Measurements from ENCODE around the gene HEATR5A.
A peak's percentile ranks its signal among the peaks of the same experiment; 100 is the strongest.

Gene HEATR5A

DNA sequence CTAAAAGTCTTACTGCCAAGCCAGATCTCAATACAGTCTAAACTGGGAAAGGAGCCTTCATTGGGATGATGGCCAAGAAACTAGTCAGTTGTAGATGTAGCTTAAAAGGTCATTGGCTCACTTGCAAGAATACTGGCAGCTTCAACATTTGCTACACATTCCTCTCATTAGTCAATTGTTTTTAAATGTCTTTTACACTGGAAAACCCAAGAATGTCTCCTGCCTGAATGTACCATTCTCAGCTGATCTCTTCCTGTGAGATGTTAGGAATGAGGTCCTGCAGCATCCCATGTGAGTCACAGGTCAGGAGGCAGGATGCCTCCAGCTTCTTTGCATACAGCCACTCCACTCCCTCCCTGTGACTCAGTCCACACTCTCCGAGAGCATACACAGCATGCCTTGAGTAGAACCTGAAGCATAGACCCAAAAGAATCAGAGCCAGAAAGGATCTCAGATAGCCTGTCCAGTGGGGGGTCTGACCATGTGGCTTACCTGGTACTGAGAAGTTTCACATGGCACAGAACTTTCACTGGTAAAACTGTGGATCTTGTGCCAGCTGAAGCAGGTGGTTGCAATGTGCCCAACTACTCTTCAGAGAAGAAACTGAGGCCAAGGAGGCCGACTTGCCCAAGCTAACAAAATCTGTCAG, 156.7 kb downstream of the HEATR5A start:
- no peak overlapping the region for H3K27ac ChIP-seq
- TF ChIP-seq, protein P1, sequence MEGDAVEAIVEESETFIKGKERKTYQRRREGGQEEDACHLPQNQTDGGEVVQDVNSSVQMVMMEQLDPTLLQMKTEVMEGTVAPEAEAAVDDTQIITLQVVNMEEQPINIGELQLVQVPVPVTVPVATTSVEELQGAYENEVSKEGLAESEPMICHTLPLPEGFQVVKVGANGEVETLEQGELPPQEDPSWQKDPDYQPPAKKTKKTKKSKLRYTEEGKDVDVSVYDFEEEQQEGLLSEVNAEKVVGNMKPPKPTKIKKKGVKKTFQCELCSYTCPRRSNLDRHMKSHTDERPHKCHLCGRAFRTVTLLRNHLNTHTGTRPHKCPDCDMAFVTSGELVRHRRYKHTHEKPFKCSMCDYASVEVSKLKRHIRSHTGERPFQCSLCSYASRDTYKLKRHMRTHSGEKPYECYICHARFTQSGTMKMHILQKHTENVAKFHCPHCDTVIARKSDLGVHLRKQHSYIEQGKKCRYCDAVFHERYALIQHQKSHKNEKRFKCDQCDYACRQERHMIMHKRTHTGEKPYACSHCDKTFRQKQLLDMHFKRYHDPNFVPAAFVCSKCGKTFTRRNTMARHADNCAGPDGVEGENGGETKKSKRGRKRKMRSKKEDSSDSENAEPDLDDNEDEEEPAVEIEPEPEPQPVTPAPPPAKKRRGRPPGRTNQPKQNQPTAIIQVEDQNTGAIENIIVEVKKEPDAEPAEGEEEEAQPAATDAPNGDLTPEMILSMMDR (conservative IDR thresholded peaks at IDR 0.05): no peak

DNA sequence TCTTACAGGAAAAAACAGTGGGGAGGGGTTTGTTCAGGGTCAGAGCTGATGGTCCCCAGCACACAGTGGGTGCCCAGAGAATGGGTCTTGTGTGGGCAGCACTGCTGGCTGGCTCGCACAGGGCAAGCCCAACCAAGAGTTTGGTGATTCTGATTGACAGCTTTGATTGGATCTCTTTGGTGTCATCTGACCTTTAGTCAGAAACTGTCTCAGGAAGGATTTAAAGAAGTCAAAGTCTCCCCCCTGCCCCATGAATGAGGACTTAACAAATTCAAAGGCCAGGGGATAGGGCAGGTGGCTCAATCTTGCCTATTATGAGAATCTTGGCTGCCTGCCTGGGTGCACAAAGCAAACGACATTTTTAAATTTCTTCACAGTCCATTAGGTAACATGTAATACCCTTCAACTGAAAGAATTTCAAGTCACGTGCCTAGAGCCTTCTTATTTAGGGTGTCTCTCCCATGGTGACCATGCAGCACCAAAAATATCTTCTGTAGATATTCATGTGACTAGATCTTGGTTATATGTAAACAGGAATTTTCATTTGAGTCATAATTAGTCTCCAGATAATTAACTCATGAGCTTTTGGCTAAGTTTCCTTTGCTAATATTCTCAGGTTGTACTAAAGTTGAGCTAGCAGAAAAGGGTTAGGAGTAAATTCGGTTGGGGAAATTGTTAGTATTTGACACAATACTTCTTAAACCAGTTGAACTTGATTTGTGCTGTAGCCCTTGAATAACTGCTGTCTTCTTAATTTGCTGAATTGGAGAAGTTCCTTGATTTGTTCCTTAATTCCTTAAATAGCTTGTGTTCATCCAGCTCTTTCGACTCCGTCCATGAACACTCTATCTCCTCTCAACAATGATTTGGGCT, 158.3 kb downstream of the HEATR5A start:
- no peak overlapping the region for H3K27ac ChIP-seq
- TF ChIP-seq, protein P1 (conservative IDR thresholded peaks at IDR 0.05): no peak

DNA sequence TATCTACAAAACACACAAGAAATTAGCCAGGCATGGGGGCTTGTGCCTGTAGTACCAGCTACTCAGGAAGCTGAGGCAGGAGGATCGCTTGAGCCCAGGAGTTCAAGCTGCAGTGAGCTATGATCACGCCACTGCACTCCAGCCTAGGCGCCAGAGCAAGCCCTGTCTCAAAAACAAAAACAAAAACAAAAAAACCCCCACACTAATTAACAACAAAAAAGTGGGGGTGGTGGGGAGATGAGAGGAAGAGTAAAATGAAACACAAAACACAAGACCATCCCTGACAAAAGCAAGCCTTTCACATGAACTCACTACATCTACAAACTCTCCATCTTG, 158.9 kb downstream of the HEATR5A start:
- no peak overlapping the region for H3K27ac ChIP-seq
- TF ChIP-seq, protein P1 (conservative IDR thresholded peaks at IDR 0.05): no peak

DNA sequence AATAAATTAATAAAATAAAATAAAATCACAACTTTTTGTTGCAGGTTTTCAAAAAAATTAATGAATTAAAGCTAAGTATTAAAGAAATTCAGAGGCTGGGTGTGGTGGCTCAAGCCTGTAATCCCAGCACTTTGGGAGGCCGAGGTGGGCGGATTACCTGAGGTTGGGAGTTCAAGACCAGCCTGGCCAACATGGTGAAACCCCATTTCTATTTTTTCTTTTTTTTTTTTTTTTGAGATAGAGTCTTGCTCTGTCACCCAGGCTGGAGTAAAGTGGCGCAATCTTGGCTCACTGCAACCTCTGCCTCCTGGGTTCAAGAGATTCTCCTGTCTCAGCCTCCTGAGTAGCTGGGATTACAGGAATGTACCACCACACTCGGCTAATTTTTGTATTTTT, 161.3 kb downstream of the HEATR5A start:
- H3K27ac ChIP-seq: peak overlapping the region; percentile 61

DNA sequence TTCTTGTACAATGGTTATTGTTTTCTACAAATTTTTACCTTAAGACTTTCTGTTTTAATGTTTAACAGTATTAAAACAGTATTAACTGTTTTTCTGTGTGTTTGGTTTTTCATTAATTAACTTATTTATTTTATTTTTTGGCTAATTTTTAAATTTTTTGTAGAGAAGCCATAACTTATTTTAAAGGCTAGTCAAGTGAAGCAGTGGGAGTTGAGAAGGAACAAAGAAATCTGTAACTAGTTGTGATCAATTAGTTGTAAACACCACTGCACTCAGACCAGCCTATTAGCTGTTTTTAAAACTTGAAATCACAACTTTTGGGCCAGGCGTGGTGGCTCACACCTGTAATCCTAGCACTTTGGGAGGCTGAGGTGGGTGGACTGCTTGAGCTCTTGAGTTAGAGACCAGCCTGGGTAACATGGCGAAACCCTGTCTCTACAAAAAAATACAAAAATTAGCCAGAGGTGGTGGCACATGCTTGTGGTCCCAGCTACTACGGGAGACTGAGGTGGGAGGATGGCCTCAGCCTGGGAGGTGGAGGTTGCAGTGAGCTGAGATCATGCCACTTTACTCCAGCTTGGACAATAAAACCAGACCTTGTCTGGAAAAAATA, 161.8 kb downstream of the HEATR5A start:
- H3K27ac ChIP-seq: peak overlapping the region; percentile 61

DNA sequence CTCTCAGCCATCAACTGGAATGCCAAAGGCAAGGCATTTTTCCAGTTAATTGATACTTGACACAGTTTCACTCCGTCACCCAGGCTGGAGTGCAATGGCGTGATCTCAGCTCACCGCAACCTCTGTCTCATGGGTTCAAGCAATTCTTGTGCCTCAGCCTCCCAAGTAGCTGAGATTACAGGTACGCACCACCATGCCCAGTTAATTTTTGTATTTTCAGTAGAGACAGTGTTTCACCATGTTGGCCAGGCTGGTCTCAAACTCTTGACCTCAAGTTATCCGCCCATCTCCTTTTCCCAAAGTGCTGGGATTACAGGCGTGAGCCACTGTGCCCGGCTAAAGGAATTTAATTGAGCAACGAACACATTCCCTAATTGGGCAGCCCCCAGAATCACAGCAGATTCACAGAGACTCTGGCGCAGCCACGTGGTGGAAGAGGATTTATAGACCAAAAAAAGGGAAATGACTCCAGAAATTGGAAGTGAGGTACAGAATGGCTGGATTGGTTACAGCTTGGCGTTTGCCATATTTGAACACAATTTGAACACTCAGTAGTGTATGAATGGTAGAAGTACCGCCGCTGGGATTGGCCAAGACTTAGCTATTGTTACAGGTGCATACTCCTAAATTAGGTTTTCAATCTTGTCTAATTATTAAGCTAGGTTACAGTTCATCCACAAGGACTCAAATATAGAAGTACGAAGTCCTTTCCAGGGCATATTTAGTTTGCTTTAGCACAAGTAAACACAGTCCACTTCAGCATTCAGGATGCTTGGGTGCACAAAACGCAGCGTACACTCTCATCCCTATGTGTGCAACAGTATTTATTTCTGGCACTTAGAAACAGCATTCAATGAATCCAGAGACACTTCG, 162.6 kb downstream of the HEATR5A start:
- H3K27ac ChIP-seq: peak overlapping the region; percentile 61

More for the DNA sequence above, 161.8 kb downstream of the HEATR5A start:
- TF ChIP-seq, protein P1 (conservative IDR thresholded peaks at IDR 0.05): no peak

DNA sequence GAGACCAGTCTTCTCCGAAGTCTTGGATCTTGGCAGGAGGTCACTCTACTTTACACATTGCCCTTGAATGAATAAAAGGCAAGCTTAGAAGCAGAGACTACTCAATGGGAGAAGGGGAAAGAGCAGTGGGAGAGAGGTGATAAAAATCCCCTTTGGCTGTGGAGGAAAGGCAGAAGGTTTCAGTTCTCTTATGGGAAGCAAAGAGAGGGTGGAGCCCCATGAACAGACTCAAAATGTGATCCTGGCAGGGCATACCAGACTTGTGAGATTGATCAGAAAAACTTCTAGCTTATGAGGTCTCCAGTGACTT, 163.2 kb downstream of the HEATR5A start:
- TF ChIP-seq, protein P1 (conservative IDR thresholded peaks at IDR 0.05): no peak
- peak overlapping the region; percentile 61; the same call in 1 of the 2 replicates for H3K27ac ChIP-seq

All from VCaP (cell line).